GM19468 (cell line): ENCODE data around the gene VAMP8.
"Not testable (repeated sequence)": the region's sequence is repeated elsewhere in the genome, so short reads cannot be mapped to it uniquely, and the experiment has no call there.

Experiments
- ATAC-seq: cut with Tn5 transposase; IDR thresholded peaks from one replicate; pipeline ENCODE4 v1.9.1; 2021; ENCODE audit warnings: mild to moderate bottlenecking, moderate library complexity, moderate number of reproducible peaks; ENCODE audit not compliant: unreplicated experiment; ENCODE audit errors: extremely low read depth

The VAMP8 gene

GRCh38 chr2:85578243-85579180, 1.1 kb downstream of the VAMP8 start:
- peak; percentile 33 for ATAC-seq

DNA sequence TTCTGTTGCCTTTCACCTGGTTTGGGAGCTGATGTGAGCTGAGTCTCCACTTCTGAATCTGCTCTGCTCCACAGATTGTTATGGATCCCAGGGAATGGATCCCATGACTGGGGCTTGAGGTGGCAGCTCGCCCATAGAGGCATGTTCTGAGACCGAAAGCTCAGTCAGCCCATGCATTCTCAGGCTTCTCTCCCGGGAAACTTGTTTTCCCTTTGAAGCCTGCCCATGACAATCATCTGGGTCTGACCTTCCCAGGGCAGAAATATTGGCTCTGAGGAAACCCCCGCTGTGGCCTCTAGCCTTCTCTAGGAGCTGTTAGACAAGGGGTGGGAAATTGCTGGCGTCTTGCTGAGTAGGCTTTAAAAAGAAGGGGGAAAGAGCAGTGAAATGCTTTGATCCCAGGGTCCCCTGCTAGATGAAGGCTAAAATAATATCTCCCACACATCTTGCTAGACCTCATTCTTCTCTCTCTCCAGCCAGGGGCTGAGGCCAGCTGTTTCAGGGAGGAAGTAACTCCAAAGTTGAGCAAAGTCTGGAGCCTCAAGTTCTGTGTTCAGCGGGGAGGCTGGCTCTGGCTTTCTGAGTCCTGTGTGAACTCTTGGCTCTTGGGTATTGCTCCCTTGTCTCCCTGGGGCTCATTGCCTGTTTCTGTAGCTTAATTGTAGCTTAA, 2.0 kb downstream of the VAMP8 start:
- ATAC-seq = no peak

- ATAC-seq = no peak
Measured at GRCh38 chr2:85580206-85580605, 2.8 kb downstream of the VAMP8 start.

DNA sequence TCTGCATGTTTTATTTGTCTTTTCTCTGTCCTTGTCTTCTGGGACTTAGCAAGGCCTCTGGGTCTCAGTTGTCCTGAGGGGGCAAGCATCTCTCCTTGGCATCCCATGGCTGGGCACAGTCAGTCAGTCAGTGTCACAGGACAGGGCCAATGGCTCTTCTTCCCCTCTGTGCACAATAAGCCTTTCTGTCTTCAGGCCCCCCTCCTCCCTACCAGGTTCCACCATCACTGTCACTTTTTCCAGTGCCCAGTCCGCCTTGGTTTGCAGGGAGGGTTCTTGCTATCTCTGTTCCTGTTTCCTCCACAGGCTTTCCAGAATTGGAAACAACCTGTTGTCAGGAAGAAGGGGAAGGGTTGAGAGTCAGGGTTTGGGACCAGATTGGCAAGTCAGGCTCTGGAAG, 5.1 kb downstream of the VAMP8 start:
- ATAC-seq = no peak

DNA sequence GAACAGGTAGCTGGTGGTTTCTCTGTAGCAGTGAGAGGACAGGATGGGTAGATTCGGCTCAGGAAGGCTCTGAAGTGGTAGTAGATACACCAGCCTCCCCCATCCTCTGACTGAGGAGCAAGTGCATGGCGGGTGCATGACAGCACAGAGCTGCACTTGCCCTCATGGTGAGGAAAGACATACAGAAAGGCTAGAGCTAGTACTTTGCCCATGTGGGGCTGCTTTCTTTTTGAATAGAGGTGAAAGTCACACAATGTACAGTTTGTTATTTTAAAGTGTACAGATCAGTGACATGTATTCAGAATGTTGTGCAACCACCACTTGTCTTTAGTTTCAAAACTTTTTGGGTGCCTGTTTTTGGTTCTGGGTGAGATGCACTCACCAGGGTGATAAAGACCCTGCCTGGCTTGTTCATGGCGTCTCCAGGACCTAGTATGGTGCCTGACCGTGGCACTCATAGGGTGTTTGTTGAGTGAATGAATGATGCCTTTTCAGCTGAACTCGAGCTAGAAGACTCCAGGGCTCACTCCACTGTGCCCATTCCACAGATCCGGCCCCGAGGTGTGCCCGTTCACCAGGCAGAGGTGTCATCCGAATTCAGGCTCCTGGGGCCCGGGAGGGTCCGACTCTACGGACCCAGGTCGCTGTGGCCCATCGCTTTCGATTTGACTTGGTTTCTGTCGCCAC, 6.4 kb downstream of the VAMP8 start:
- ATAC-seq = peak; percentile 25

- no peak for ATAC-seq
Measured at GRCh38 chr2:85584354-85584856, 7.0 kb downstream of the VAMP8 start, which contains the start of gene VAMP5. Gene VAMP5 (plus strand): TSS chr2:85584431. CDS start chr2:85584491, 60 bp downstream.

DNA sequence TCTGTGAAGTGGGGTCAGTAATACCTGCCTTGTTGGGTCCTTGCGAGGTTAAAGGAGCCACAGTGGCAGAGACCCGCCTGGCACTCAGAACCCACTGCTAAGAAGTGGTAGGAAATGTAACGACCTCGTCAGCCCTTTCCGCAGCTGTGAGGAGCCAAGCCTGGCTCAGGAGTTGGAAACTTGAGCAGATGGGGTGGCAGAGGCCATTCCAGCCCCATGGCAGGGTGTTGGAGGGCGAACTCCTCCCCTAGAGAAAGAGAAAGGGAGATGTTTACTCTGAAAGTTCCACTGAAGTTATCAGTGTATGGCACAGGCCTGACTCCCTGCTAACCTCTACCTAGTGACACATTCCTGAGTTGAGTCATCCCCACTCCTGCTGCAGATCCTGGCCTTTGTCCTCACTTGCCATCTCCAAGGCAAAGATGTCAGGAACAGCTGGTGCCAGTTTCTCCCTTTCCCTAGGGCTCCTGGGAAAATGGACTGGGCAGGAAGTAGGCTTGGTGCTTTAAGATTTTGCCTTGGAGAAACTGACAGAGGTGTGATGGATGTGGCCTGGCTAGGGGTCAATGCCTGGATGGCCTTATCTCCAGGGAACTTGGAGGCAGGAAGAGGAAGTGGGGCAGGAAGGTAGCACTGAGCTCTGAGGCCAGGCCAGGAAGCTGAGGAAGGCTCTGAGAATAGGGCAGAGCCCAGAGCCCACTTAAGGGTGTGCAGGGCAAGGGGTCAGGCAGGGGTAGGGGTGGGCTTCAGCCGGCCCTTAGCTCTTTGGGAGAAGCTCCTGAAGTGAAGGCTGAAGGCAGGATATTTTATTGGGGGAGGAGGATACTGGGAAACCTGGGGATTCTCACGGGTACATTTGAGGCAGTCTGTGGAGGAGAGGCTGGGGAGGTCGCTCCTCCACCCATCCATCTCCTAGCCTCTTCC, 7.7 kb downstream of the VAMP8 start:
- ATAC-seq = peak; percentile 8

DNA sequence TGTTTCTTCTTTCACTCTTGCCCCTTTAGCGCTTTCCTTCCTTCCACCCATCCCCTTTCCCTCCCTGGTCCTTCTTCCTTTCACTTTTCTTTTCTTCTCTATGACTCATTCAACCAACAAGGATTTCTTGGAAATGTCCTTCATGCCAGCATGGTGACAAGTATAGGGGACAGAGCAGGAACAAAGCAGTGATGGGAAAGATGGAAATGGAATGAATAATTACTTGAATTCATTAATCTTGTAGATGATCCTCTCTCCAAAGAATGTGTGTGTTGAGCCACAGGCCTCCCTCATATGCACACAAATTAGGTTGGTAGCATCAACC, 8.4 kb downstream of the VAMP8 start:
- ATAC-seq = no peak

DNA sequence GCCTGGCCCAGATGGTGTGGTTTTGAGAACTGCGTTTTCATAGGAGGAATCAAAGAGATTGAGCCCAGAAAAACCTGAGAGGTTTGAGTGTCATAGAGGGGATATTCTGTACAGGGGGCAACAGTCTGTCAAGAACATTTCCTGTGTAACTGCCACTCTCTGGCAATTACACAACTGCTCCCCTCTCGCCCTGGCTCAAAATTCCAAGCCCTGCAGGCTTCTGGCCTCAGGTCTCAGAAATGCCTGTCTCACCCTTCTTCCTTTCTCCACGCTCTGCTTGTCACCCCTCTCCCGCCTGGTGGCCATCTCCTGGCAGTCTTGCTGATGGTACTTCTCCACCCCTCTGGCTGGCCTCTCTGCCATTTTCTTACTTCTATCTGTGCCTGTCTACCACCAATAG, 10.8 kb downstream of the VAMP8 start:
- ATAC-seq = no peak

- ATAC-seq = no peak
Measured at GRCh38 chr2:85588645-85589044, 11.3 kb downstream of the VAMP8 start.

DNA sequence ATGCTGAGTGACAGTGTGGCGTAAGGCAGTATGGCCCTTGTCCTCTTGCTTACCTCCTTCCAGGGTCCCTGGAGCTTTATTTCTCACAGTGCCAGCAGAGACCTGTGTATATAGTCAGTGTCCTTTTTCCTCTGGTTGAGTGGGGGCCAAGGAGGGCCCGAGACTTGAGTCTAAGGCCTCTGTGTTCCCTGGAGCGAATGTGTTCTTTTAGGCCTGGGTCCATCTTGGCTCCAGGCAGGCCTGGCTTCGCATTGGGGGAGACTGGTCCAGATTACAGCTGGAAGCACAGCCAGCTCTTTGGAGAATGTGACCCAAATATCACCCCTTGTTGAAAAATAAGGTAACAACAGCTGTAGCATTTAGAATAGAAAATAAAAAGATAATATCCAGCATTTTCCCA, 11.8 kb downstream of the VAMP8 start:
- no peak for ATAC-seq

DNA sequence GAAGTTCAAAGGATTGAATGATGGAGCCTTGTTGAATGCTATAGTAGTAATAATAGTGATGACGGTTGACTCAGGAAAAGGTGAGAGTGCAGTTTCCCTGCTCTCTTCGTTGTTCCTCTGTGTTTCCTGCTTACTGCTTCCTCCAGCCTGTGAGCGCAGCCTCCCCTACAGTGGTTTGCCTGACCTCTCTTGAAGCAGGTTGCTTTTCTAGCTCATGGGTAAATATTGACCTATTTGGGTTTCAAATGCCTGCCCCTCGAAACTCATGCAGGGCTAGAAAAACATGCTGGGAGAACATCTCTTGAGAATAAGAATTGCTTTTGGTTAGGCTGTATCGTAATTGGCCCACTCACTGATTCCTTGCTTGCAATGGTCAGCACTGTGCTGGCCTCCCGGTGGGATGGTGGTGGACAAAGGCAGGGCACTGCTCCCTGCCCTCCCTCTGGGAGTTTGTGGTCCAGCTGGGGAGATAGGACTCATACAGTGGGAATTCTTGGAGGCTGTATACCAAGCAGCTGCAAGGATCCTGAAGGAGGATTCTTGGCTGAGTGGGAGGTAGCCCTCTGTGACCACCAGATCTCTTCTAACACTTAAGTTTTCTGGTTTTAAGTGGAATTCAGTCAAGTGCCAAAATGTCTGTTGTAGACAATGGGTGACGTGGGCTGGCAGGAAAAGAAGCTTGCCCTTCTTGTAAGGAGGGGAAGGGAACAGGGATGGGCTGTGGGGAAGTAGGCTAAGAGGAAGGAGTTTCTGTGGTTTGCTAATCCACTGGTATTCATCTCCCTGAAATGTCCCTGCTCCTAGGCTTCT, 12.8 kb downstream of the VAMP8 start:
- no peak for ATAC-seq

GRCh38 chr2:85590950-85591349, 13.6 kb downstream of the VAMP8 start:
- ATAC-seq = no peak

- ATAC-seq = no peak
Measured at GRCh38 chr2:85591563-85591962, 14.2 kb downstream of the VAMP8 start.

GRCh38 chr2:85592299-85592698, 14.9 kb downstream of the VAMP8 start:
- ATAC-seq = not testable (repeated sequence)

DNA sequence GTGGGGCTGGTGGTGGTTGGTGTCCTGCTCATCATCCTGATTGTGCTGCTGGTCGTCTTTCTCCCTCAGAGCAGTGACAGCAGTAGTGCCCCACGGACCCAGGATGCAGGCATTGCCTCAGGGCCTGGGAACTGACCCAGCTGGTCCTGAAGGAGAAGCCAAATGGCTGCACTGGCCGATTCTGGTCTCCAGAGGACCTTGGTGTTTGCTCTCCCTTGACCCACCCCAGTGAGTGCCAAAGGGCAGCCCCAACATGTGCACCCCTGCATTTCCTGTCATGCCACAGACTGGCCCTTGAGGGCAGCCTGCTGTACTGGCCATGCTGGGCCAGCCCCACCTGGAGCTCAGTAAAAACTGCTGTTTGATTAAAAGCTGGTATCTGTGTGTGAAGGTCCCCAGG, 15.6 kb downstream of the VAMP8 start:
- no peak for ATAC-seq

- no peak for ATAC-seq
Measured at GRCh38 chr2:85594715-85595300, 17.4 kb downstream of the VAMP8 start.

DNA sequence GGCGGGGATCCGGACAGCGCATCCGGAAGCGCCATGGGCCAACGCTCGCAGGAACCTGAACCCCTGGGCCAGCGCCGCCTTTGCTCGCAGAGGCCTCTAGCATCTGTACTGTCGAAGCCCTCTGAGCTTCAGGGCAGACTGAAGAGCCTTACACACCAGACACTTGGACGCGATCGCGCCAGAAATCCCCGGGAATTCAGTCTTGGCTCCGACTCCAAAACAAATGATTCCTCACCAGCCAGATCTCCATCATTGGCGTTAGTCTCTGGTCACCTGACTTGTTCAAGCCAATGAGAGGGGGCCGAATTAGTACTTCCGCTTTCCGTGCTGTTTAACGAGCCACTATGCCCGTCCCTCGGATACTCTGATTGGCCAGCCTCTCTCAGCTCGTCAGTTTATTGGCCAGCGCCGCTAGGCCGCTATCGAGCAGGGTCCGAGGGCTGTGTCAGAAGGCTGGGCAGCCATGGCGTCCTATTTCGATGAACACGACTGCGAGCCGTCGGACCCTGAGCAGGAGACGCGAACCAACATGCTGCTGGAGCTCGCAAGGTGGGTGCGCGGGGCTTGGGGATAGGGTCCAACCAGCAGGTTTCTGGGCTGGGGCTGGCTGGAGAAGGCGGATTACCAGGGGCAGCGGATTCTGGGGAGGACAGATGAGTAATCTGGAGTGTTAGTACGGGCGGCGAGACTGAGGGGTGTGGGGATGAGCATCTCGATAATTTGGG, 18.1 kb downstream of the VAMP8 start, which contains the start of gene RNF181:
Gene RNF181 (plus strand): TSS at position 445 of the 725 bp plus-strand sequence. CDS start 19 bp downstream, at position 464.
- ATAC-seq = peak; percentile 92
